Measurements from ENCODE around the gene LGR4.

The LGR4 gene

GRCh38 chr11:27373392-27373791 is 99.2 kb downstream of the LGR4 start (continued):
- no peak for TF ChIP-seq ZNF398 (tag by site-specific recombination; IDR thresholded peaks at IDR 0.05)
- TF ChIP-seq ZSCAN18 (tag by site-specific recombination; IDR thresholded peaks at IDR 0.05) = no peak
- no peak for TF ChIP-seq ZNF521 (tag by site-specific recombination; IDR thresholded peaks at IDR 0.05)
- no peak for TF ChIP-seq ZNF274 (IDR thresholded peaks at IDR 0.05; ENCODE audit: low read length)
- no peak for TF ChIP-seq ZNF274 (tag by site-specific recombination; IDR thresholded peaks at IDR 0.05; ENCODE audit: borderline replicate concordance)
- no peak for TF ChIP-seq ZNF433 (tag by site-specific recombination; IDR thresholded peaks at IDR 0.05; ENCODE audit: low read depth)
- TF ChIP-seq MYNN (tag by site-specific recombination; IDR thresholded peaks at IDR 0.05; ENCODE audit: borderline replicate concordance) = no peak
- no peak for TF ChIP-seq EGR2 (tag by site-specific recombination; IDR thresholded peaks at IDR 0.05; ENCODE audit: low read depth)

GRCh38 chr11:27372164-27372563 is 100.4 kb downstream of the LGR4 start:
- no peak for TF ChIP-seq ZNF423 (tag by site-specific recombination; IDR thresholded peaks at IDR 0.05)
- TF ChIP-seq BCL11A (tag by site-specific recombination; IDR thresholded peaks at IDR 0.05; ENCODE audit: low read depth) = no peak
- TF ChIP-seq ZNF555 (tag by site-specific recombination; conservative IDR thresholded peaks at IDR 0.05) = no peak
- TF ChIP-seq WT1 (tag by site-specific recombination; IDR thresholded peaks at IDR 0.05) = no peak
- no peak for TF ChIP-seq ZBTB48 (tag by site-specific recombination; IDR thresholded peaks at IDR 0.05)
- no peak for TF ChIP-seq ZNF24 (tag by site-specific recombination; IDR thresholded peaks at IDR 0.05)
- no peak for TF ChIP-seq ZNF398 (tag by site-specific recombination; IDR thresholded peaks at IDR 0.05)
- no peak for TF ChIP-seq GFI1B (tag by site-specific recombination; IDR thresholded peaks at IDR 0.05)
- H3K4me3 ChIP-seq (ENCODE audit: low read depth, low read length) = no peak overlapping the region
- H3K27ac ChIP-seq (ENCODE audit: extremely low read depth, low read depth, low read length) = no peak overlapping the region
- H3K9me3 ChIP-seq (ENCODE audit: control insufficient read depth, insufficient read depth, low read depth, low read length) = no peaks in the 10 kb centered on the region
- peaks cover 4 to 51% of the 10 kb centered on the region in 2 experiments; a peak in 2 of 3 replicates for H3K36me3 ChIP-seq (ENCODE audit: control insufficient read depth in 2 of 2, insufficient read depth in 1 of 2, low read length in 2 of 2)
- ChIA-PET CTCF (interaction anchor here (1.1 to 3.4 kb wide), 2 partner anchors 13 to 113 kb away, joined by 4 to 23 read pairs; no protein-coding TSS in a partner anchor), POLR2A (no interaction called here)
- peaks cover 7% of the 10 kb centered on the region; the same call in 1 of the 2 replicates for H3K4me1 ChIP-seq (ENCODE audit: control insufficient read depth, insufficient read depth, low read length)

- POLR2A ChIA-PET = no interaction called here
- Histone ChIP-seq H3K27ac (ENCODE audit: extremely low read depth, low read depth, low read length) (no peak overlapping the region), H3K36me3 (ENCODE audit: control insufficient read depth in 2 of 2, insufficient read depth in 1 of 2, low read length in 2 of 2) (peaks cover 4 to 45% of the 10 kb centered on the region in 2 experiments; a peak in 2 of 3 replicates), H3K4me1 (ENCODE audit: control insufficient read depth, insufficient read depth, low read length) (peaks cover 7% of the 10 kb centered on the region; the same call in 1 of the 2 replicates), H3K4me3 (ENCODE audit: low read depth, low read length) (no peak overlapping the region), H3K9me3 (ENCODE audit: control insufficient read depth, insufficient read depth, low read depth, low read length) (no peaks in the 10 kb centered on the region)
- CTCF ChIA-PET = interaction anchor here (0.6 to 1.4 kb wide), 3 partner anchors 12 to 138 kb away, joined by 3 to 4 read pairs (median 4); no protein-coding TSS in a partner anchor
- TF ChIP-seq TRIM28 (IDR thresholded peaks at IDR 0.05; ENCODE audit: borderline replicate concordance, low read length) (no peak), ZNF391 (tag by site-specific recombination; IDR thresholded peaks at IDR 0.05; ENCODE audit: borderline replicate concordance, low read depth) (no peak), GLI4 (tag by site-specific recombination; IDR thresholded peaks at IDR 0.05) (no peak), ZSCAN30 (tag by site-specific recombination; IDR thresholded peaks at IDR 0.05) (no peak), HOXD13 (CRISPR knock-in tag; IDR thresholded peaks at IDR 0.05; ENCODE audit: borderline replicate concordance) (no peak), ZNF544 (tag by site-specific recombination; IDR thresholded peaks at IDR 0.05) (no peak), HOXC10 (CRISPR knock-in tag; IDR thresholded peaks at IDR 0.05) (no peak), SETDB1 (IDR thresholded peaks at IDR 0.05; ENCODE audit: insufficient read length, low read length) (no peak), TSHZ1 (tag by site-specific recombination; IDR thresholded peaks at IDR 0.05; ENCODE audit: borderline replicate concordance) (no peak), KLF1 (tag by site-specific recombination; IDR thresholded peaks at IDR 0.05) (no peak), ZNF76 (tag by site-specific recombination; IDR thresholded peaks at IDR 0.05; ENCODE audit: borderline replicate concordance, low read depth) (no peak)
Measured at GRCh38 chr11:27371489-27371888, 101.1 kb downstream of the LGR4 start.
